Osteocyte (in vitro differentiated cells): ENCODE data around the gene ENAM. TPM values are rescaled to one million over a fixed set of nuclear protein-coding genes. Genes with fewer than 3 reads are reported as not detected.
"Not testable (repeated sequence)": the region's sequence is repeated elsewhere in the genome, so short reads cannot be mapped to it uniquely, and the experiment has no call there.

Experiments used
- DNase-seq: peaks from one replicate; pipeline ENCODE4 v3.0.0; 2021; ENCODE audit warnings: mixed read lengths; ENCODE audit not compliant: unreplicated experiment; ENCODE audit errors: extremely low spot score
- H3K27ac Mint-ChIP-seq: one replicate; pipeline ENCODE4 v1.8.0; 2021; ENCODE audit warnings: mild to moderate bottlenecking, mixed read lengths; ENCODE audit not compliant: unreplicated experiment
- H3K27me3 Mint-ChIP-seq: one replicate; pipeline ENCODE4 v1.8.0; 2021; ENCODE audit warnings: mixed read lengths; ENCODE audit not compliant: unreplicated experiment
- H3K36me3 Mint-ChIP-seq: one replicate; pipeline ENCODE4 v1.8.0; 2021; ENCODE audit warnings: mixed read lengths; ENCODE audit not compliant: unreplicated experiment
- H3K4me1 Mint-ChIP-seq: one replicate; pipeline ENCODE4 v1.8.0; 2021; ENCODE audit warnings: mixed read lengths; ENCODE audit not compliant: unreplicated experiment
- H3K4me3 Mint-ChIP-seq: one replicate; pipeline ENCODE4 v1.8.0; 2021; ENCODE audit warnings: mild to moderate bottlenecking, moderate library complexity, mixed read lengths; ENCODE audit not compliant: unreplicated experiment
- H3K9me3 Mint-ChIP-seq: one replicate; pipeline ENCODE4 v1.8.0; 2021; ENCODE audit warnings: mixed read lengths; ENCODE audit not compliant: unreplicated experiment
- total RNA-seq: library from RNA; stranded (reverse); gene quantifications from 2 replicates; pipeline ENCODE4 v1.2.1, GENCODE V29; 2021
- TF ChIP-seq, protein P1 (sequence below): fragments of 200-600 bp; sonication (generic); IDR thresholded peaks from 2 replicates; pipeline ENCODE4 v1.5.0; 2021; ENCODE audit warnings: antibody characterized with exemption, mild to moderate bottlenecking, moderate library complexity

Gene ENAM
- total RNA-seq, 1 donor from 2014 or later: not detected

DNA sequence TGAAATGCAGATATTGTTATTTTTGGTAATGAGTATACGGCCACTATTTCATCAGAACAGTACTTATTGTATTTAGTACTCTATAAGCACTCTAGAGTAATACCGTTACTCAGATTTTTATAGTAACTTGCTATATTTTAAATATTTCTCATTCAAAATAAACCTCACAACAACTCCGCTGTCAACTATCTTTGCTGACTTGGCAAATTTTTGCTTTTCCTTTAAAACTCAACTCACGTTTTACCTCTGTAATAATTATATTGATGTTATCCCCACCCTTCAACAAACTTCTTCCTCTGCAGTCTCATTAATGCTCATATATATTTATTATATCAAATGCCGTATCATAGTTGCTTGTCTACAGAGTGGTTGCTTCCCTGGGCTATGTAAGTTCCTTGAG lies 28.8 kb downstream of the ENAM start:
- Mint-ChIP-seq H3K36me3 (no peaks in the 10 kb centered on the region), H3K4me3 (no peak overlapping the region), H3K9me3 (no peaks in the 10 kb centered on the region), H3K27me3 (peaks cover 54% of the 10 kb centered on the region), H3K27ac (no peak overlapping the region), H3K4me1 (no peaks in the 10 kb centered on the region)
- no peak for DNase-seq
- TF ChIP-seq, protein P1, sequence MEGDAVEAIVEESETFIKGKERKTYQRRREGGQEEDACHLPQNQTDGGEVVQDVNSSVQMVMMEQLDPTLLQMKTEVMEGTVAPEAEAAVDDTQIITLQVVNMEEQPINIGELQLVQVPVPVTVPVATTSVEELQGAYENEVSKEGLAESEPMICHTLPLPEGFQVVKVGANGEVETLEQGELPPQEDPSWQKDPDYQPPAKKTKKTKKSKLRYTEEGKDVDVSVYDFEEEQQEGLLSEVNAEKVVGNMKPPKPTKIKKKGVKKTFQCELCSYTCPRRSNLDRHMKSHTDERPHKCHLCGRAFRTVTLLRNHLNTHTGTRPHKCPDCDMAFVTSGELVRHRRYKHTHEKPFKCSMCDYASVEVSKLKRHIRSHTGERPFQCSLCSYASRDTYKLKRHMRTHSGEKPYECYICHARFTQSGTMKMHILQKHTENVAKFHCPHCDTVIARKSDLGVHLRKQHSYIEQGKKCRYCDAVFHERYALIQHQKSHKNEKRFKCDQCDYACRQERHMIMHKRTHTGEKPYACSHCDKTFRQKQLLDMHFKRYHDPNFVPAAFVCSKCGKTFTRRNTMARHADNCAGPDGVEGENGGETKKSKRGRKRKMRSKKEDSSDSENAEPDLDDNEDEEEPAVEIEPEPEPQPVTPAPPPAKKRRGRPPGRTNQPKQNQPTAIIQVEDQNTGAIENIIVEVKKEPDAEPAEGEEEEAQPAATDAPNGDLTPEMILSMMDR: no peak

DNA sequence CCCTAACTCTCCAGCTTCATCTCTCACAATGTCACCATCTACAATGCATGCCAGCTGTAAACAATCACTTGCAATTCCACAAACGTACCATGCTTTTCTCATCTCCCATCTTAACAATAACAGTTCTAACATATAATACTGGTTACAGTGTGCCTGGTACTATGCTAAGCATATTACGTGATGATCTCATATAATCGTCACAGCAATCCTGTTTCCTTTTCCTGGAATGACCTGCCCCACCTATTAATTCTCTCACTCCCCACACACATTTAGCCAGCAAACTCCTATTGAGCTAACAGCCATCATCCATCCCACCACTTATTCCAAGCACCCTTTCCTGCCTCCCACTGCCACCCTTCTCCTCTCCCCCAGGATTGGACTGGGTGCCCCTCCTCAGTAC lies 29.9 kb downstream of the ENAM start:
- no peaks in the 10 kb centered on the region for H3K4me1 Mint-ChIP-seq
- no peaks in the 10 kb centered on the region for H3K36me3 Mint-ChIP-seq
- TF ChIP-seq, protein P1: no peak
- H3K27me3 Mint-ChIP-seq: peaks cover 50% of the 10 kb centered on the region
- no peak for DNase-seq
- H3K9me3 Mint-ChIP-seq: no peaks in the 10 kb centered on the region
- no peak overlapping the region for H3K27ac Mint-ChIP-seq
- H3K4me3 Mint-ChIP-seq: no peak overlapping the region

DNA sequence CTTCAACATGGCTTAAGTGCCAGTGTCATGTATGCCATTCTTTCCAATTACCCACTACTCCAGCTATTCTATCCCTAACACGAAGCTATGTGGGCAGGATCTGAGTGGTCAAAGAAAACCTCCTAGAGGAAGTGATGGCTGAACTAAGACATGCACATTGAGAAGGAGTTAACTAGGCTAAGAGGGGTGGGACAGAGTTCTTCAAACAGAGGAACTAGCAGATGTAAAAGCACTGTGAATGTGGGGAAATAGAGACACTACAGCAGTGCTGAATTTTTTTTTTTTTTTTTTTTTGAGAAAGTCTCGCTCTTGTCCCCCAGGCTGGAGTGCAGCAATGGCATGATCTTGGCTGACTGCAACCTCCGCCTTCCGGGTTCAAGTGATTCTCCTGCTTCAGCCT lies 31.6 kb downstream of the ENAM start:
- H3K36me3 Mint-ChIP-seq: no peaks in the 10 kb centered on the region
- H3K27ac Mint-ChIP-seq: no peak overlapping the region
- H3K27me3 Mint-ChIP-seq: peaks cover 34% of the 10 kb centered on the region
- H3K4me3 Mint-ChIP-seq: no peak overlapping the region
- no peaks in the 10 kb centered on the region for H3K4me1 Mint-ChIP-seq
- no peaks in the 10 kb centered on the region for H3K9me3 Mint-ChIP-seq
- DNase-seq: no peak
- TF ChIP-seq, protein P1: no peak

DNA sequence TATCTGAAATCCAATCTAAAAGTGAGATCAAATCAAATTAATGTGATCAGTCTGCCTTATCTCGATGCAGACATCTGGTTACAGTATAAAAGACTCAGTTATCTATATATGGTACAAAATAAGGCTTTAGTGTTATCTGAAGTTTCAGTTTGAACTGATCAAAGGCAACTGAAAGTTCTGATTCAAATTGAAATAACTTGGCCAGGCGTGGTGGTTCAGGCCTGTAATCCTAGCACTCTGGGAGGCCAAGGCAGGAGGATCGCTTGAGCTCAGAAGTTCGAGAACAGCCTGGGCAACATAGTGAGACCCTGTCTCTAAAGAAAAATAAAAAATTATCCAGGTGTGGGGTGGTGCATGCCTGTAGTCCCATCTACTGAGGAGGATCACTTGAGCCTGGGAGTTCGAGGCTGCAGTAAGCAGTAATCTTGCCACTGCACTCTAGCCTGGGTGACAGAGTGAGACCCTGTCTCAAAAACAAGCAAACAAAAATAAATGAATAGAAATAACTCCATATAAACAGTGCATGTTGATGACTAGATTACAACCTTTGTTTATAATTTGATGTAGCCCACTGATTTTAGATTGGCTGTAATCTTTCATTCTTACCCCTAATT lies 32.9 kb downstream of the ENAM start:
- not testable (repeated sequence) for DNase-seq, H3K36me3 Mint-ChIP-seq, H3K9me3 Mint-ChIP-seq, H3K27ac Mint-ChIP-seq, H3K4me1 Mint-ChIP-seq, H3K4me3 Mint-ChIP-seq
- H3K27me3 Mint-ChIP-seq: peaks cover 27% of the 10 kb centered on the region

DNA sequence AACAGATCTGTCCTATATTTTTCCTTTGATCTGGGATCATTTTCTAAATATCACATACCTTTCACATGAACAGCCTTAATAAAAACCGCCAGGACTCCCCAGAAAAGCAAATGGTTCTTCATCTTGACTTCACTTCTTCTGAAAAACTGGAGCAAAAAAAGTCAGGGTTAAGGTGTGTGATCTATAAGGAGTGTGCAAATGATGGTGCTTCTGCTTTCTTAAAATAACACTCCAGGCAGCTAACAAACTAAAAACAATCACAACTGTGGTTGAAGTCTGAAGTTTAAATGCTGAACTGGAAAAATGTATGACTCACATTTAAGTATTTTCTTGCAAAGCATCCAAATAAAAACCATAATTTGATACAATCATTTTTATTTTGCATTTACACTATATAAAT lies 37.8 kb downstream of the ENAM start, which contains the start of gene JCHAIN:
Gene JCHAIN, minus strand, starts transcription at position 140 of the 400 bp plus-strand sequence. Its CDS starts 18 bp downstream, at position 122.
- no peak for DNase-seq
- Mint-ChIP-seq H3K4me3 (no peak within 1 kb of the TSS), H3K27ac (no peak within 1 kb of the TSS), H3K4me1 (peaks cover 13% of the 10 kb centered on the region), H3K36me3 (no peaks in the 10 kb centered on the region), H3K9me3 (no peaks in the 10 kb centered on the region), H3K27me3 (peaks cover 21% of the 10 kb centered on the region)
- TF ChIP-seq, protein P1: no peak
